ENCODE results near the gene SIN3B.

The SIN3B gene

DNA sequence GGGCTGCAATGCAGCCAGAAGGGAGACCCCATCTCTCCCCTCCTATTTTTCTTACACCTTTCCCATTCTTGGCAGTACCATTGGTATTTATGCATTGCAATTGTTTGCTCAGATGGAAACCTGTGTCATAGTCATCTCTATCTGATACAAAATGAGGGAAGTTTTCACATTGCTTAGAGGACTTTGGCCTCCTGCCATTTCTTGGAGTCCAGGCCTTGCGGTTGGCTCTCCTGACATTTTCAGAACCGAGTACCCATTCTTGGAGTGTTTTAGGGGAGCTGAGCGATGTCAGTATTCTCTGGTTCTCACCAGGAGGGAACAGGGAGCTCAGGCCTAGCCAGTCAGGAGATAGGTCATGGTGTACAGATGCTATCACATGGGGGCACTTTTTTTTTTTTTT is 1.5 kb downstream of the SIN3B start:
- DNase-seq (ENCODE audit: insufficient read length): no peak
- TF ChIP-seq POLR2AphosphoS5 (IDR thresholded peaks at IDR 0.05; ENCODE audit: low read depth, low read length) (no peak), TAF1 (IDR thresholded peaks at IDR 0.05; ENCODE audit: borderline replicate concordance, low read depth, low read length) (no peak), POLR2A (IDR thresholded peaks at IDR 0.05; ENCODE audit: low read depth, low read length) (no peak)

DNA sequence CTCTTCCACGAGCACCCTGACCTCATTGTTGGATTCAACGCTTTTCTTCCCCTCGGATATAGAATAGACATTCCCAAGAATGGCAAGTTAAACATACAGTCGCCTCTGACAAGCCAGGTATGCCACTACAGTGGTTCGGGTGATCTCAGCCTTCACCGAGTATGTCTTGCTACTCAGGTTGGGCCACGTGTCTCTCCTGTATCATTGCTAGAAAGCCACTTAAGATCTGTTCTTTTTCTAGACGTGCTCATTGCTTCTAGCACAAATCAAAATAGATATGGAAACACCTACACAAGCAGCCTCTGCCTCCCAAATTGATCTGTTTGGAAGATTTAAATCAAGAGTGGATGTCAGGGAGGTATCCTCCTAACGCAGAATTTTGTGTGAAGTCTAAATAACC is 2.3 kb downstream of the SIN3B start:
- no peak for FAIRE-seq
- TF ChIP-seq TAF1 (IDR thresholded peaks at IDR 0.05; ENCODE audit: borderline replicate concordance, low read depth, low read length): no peak
- TF ChIP-seq POLR2AphosphoS5 (IDR thresholded peaks at IDR 0.05; ENCODE audit: low read depth, low read length): no peak
- no peak for TF ChIP-seq POLR2A (IDR thresholded peaks at IDR 0.05; ENCODE audit: low read depth, low read length)
- no peak for DNase-seq (ENCODE audit: insufficient read length)

More for the DNA sequence above, 1.5 kb downstream of the SIN3B start:
- FAIRE-seq: no peak

- DNase-seq (ENCODE audit: insufficient read length) (no peak), FAIRE-seq (no peak)
- TF ChIP-seq POLR2A (IDR thresholded peaks at IDR 0.05; ENCODE audit: low read depth, low read length) (no peak), TAF1 (IDR thresholded peaks at IDR 0.05; ENCODE audit: borderline replicate concordance, low read depth, low read length) (no peak), POLR2AphosphoS5 (IDR thresholded peaks at IDR 0.05; ENCODE audit: low read depth, low read length) (no peak)
Measured at GRCh38 chr19:16834747-16835146, 5.5 kb downstream of the SIN3B start.

- peak; percentile 98 for FAIRE-seq
- TF ChIP-seq POLR2A (IDR thresholded peaks at IDR 0.05; ENCODE audit: low read depth, low read length): no peak
Measured at GRCh38 chr19:16836115-16837034, 7.2 kb downstream of the SIN3B start.

GRCh38 chr19:16837035-16837362 is 7.8 kb downstream of the SIN3B start:
- no peak for FAIRE-seq
- DNase-seq (ENCODE audit: insufficient read length): no peak
- TF ChIP-seq POLR2A (IDR thresholded peaks at IDR 0.05; ENCODE audit: low read depth, low read length) (no peak), POLR2AphosphoS5 (IDR thresholded peaks at IDR 0.05; ENCODE audit: low read depth, low read length) (no peak), TAF1 (IDR thresholded peaks at IDR 0.05; ENCODE audit: borderline replicate concordance, low read depth, low read length) (no peak)

More at GRCh38 chr19:16836115-16837034, 7.2 kb downstream of the SIN3B start:
- peak; percentile 46 for DNase-seq (ENCODE audit: insufficient read length)

DNA sequence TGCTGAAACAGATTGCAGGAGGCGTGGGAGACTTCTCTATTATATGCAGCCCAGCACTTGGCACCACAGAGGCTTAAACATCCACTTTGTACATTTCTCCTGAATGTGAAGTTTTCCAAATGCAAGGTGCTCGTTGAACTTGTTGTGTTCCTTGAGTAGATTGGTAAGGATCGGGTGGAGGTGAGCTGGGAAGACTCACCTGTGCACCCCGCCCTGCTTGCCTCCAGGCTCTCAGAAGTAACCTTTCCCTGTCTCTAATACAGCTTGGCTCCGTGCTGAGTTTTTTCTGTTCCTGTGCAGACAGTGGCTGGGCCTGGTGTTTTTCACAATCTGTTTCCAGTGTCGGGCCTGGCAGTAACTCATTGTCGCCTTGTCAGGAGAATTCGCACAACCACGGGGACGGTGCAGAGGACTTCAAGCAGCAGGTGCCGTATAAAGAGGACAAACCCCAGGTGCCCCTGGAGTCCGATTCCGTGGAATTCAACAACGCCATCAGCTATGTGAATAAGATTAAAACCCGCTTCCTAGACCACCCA is 12.3 kb downstream of the SIN3B start:
- DNase-seq (ENCODE audit: insufficient read length): no peak
- FAIRE-seq: no peak
- TF ChIP-seq TAF1 (IDR thresholded peaks at IDR 0.05; ENCODE audit: borderline replicate concordance, low read depth, low read length) (no peak), POLR2AphosphoS5 (IDR thresholded peaks at IDR 0.05; ENCODE audit: low read depth, low read length) (no peak), POLR2A (IDR thresholded peaks at IDR 0.05; ENCODE audit: low read depth, low read length) (no peak)

DNA sequence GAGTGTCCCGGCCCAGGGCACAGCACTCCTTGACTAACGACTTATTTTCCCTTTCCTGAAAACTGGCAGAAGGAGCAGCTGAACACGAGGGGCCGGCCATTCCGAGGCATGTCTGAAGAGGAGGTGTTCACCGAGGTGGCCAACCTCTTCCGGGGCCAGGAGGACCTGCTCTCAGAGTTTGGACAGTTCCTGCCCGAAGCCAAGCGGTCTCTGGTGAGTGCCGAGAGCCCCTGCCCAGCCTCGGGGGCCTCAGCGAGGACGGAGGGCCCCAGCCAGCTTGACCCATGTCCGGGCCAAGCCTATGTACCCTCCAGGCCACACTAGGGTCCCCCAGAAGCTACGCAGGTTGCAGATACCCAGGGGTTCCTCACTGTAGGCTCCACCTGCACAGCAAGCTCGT is 17.7 kb downstream of the SIN3B start:
- no peak for FAIRE-seq
- DNase-seq (ENCODE audit: insufficient read length): no peak
- TF ChIP-seq POLR2A (IDR thresholded peaks at IDR 0.05; ENCODE audit: low read depth, low read length): no peak
- TF ChIP-seq POLR2AphosphoS5 (IDR thresholded peaks at IDR 0.05; ENCODE audit: low read depth, low read length): no peak
- TF ChIP-seq TAF1 (IDR thresholded peaks at IDR 0.05; ENCODE audit: borderline replicate concordance, low read depth, low read length): no peak

DNA sequence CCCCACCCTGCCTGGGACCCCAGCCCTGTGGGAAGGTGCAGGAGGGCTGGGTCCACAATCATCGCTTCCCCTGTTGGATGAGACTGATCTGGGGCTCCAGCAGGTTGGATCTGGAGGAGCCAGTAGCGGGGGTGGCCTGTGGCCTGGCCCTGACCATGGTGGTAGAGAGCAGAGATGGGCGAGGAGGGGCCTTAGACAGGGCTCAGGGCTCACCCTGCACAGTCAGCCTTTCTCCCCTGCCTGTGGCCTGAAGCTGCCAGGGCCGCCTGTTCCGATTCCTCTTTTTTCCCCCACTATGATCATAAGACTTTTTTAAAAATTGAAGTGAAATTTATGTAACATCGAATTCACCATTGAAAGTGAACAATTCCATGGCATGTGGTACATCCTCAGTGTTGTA is 18.2 kb downstream of the SIN3B start:
- TF ChIP-seq TAF1 (IDR thresholded peaks at IDR 0.05; ENCODE audit: borderline replicate concordance, low read depth, low read length): no peak
- TF ChIP-seq POLR2AphosphoS5 (IDR thresholded peaks at IDR 0.05; ENCODE audit: low read depth, low read length): no peak
- no peak for TF ChIP-seq POLR2A (IDR thresholded peaks at IDR 0.05; ENCODE audit: low read depth, low read length)
- DNase-seq (ENCODE audit: insufficient read length): no peak

DNA sequence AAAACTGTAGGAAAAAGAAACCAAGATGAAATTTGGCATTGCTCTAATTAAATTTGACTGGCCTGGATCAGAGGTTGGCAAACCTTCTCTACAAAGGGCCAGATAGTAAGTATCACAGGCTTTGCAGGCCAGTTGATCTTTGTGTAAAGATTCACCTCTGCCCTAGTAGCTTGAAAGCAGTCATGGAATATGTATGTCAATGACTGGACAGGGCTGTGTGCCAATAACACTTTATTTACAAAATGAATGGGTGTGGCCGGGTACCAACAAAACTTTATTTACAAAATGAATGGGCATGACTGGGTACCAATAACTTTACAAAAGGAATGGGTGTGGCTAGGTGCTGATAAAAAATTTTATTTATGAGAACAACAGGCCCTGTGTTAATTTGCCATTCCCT is 20.0 kb downstream of the SIN3B start:
- FAIRE-seq (no peak), DNase-seq (ENCODE audit: insufficient read length) (no peak)
- no peak for TF ChIP-seq TAF1 (IDR thresholded peaks at IDR 0.05; ENCODE audit: borderline replicate concordance, low read depth, low read length)
- no peak for TF ChIP-seq POLR2AphosphoS5 (IDR thresholded peaks at IDR 0.05; ENCODE audit: low read depth, low read length)
- TF ChIP-seq POLR2A (IDR thresholded peaks at IDR 0.05; ENCODE audit: low read depth, low read length): no peak

More for the DNA sequence above, 18.2 kb downstream of the SIN3B start:
- no peak for FAIRE-seq

DNA sequence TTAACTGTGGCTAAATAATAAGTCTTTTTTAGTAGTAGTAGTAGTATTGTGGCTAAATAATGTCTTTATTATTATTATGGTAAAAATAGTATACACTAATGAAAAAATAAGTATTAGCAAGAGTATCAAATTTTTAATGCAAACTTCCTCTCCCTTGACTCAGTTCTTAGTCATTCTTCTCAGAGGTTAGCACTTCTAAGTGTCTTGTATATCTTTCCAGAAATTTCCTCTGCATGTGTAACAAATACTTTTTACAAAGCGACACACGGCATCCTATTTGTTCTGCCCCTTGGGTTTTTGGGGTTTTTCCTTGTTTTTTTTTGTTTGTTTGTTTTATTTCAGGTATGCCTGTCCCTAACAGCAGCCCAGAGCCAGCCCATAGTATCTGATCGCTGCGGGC is 20.9 kb downstream of the SIN3B start:
- DNase-seq (ENCODE audit: insufficient read length) (no peak), FAIRE-seq (no peak)

GRCh38 chr19:16851031-16851712 is 22.0 kb downstream of the SIN3B start:
- TF ChIP-seq POLR2AphosphoS5 (IDR thresholded peaks at IDR 0.05; ENCODE audit: low read depth, low read length) (no peak), POLR2A (IDR thresholded peaks at IDR 0.05; ENCODE audit: low read depth, low read length) (no peak), TAF1 (IDR thresholded peaks at IDR 0.05; ENCODE audit: borderline replicate concordance, low read depth, low read length) (no peak)
- FAIRE-seq (no peak), DNase-seq (ENCODE audit: insufficient read length) (no peak)

More for the DNA sequence above, 20.9 kb downstream of the SIN3B start:
- TF ChIP-seq POLR2AphosphoS5 (IDR thresholded peaks at IDR 0.05; ENCODE audit: low read depth, low read length): no peak
- TF ChIP-seq POLR2A (IDR thresholded peaks at IDR 0.05; ENCODE audit: low read depth, low read length): no peak
- no peak for TF ChIP-seq TAF1 (IDR thresholded peaks at IDR 0.05; ENCODE audit: borderline replicate concordance, low read depth, low read length)
